ENCODE results near the gene OASL.

DNA sequence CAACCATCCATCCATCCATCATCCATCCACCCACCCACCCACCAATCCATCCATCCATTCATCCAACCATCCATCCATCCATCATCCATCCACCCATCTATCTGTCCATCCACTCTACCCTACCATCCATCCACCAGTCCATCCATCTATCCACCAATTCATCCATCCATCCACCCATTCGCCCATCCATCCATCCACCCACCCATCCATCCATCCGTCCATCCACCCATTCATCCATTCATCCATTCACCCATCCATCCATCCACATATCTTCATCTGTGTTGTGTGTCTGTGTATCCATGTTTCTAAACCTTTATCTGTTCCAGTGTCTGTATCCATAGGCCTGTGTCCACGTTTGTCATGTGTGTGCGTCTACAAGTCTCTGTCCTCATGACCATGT, 50.8 kb downstream of the OASL start:
- TF ChIP-seq, protein P1, sequence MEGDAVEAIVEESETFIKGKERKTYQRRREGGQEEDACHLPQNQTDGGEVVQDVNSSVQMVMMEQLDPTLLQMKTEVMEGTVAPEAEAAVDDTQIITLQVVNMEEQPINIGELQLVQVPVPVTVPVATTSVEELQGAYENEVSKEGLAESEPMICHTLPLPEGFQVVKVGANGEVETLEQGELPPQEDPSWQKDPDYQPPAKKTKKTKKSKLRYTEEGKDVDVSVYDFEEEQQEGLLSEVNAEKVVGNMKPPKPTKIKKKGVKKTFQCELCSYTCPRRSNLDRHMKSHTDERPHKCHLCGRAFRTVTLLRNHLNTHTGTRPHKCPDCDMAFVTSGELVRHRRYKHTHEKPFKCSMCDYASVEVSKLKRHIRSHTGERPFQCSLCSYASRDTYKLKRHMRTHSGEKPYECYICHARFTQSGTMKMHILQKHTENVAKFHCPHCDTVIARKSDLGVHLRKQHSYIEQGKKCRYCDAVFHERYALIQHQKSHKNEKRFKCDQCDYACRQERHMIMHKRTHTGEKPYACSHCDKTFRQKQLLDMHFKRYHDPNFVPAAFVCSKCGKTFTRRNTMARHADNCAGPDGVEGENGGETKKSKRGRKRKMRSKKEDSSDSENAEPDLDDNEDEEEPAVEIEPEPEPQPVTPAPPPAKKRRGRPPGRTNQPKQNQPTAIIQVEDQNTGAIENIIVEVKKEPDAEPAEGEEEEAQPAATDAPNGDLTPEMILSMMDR (IDR thresholded peaks at IDR 0.05), result no peak
- TF ChIP-seq POLR2A (IDR thresholded peaks at IDR 0.05), result no peak

Measured in body of pancreas (tissue), 4 donors.